Right atrium auricular region (tissue), 2 donors: Measurements from ENCODE around the gene ZNF563. TPM values are rescaled to one million over a fixed set of nuclear protein-coding genes. Genes with fewer than 3 reads are reported as not detected.
A peak's percentile ranks its signal among the peaks of the same experiment; 100 is the strongest.

Source experiments
- DNase-seq: peaks from one replicate; pipeline ENCODE4 v3.0.0-alpha.2; 2019; ENCODE audit warnings: low spot score
- H3K27ac ChIP-seq, 2 donors: fragments of 200-600 bp; sonication (generic); 1 replicate in 1 of 2; 2 replicates in 1 of 2; pipeline ENCODE4 v1.5.1; 2016 to 2019
- H3K27me3 ChIP-seq, 2 donors: fragments of 200-600 bp; sonication (generic); one replicate each; pipeline versions ENCODE4 v1.5.1 to v1.6.0; 2017 to 2019
- H3K36me3 ChIP-seq: fragments of 200-600 bp; sonication (generic); one replicate; pipeline ENCODE4 v1.5.1; 2016
- H3K4me1 ChIP-seq, 2 donors: fragments of 200-600 bp; sonication (generic); one replicate each; pipeline versions ENCODE4 v1.5.1 to v1.6.0; 2017 to 2019
- H3K4me3 ChIP-seq, 2 donors: fragments of 200-600 bp; sonication (generic); 1 replicate in 1 of 2; 2 replicates in 1 of 2; pipeline ENCODE4 v1.5.1; 2017 to 2019; ENCODE audit warnings: mild to moderate bottlenecking in 1 of 2, moderate library complexity in 1 of 2
- H3K9me3 ChIP-seq, 2 donors: fragments of 200-600 bp; sonication (generic); one replicate each; pipeline ENCODE4 v1.5.1; 2019
- CTCF ChIP-seq, 2 donors: fragments of 200-600 bp; sonication (generic); IDR thresholded peaks; one replicate each; pipeline ENCODE4 v1.5.1; 2019; ENCODE audit warnings: antibody characterized with exemption in 2 of 2
- total RNA-seq, 2 donors: library from RNA; depleted of rRNA; stranded (reverse); fragments of >200 nt; gene quantifications; one replicate each; pipeline ENCODE4 v1.1.0, GENCODE V29; 2016

Gene ZNF563
- total RNA-seq, 2 donors from 2014 or later, result 4.7 to 7.6 TPM

GRCh38 chr19:12287958-12288500, 45.4 kb downstream of the ZNF563 start:
- Histone ChIP-seq H3K27ac (peak overlapping the region in 1 of 2 donors; percentile 68), H3K4me1 (peaks cover 0 to 28% of the 10 kb centered on the region in 2 donors)

GRCh38 chr19:12284631-12285030, 48.8 kb downstream of the ZNF563 start:
- no peak overlapping the region for H3K27ac ChIP-seq
- no peak overlapping the region for H3K4me3 ChIP-seq
- H3K27me3 ChIP-seq, result no peaks in the 10 kb centered on the region
- peaks cover 0 to 8% of the 10 kb centered on the region in 2 donors for H3K4me1 ChIP-seq
- no peak for DNase-seq
- no peaks in the 10 kb centered on the region for H3K9me3 ChIP-seq
- peaks cover 4% of the 10 kb centered on the region for H3K36me3 ChIP-seq
- no peak for TF ChIP-seq CTCF (IDR thresholded peaks at IDR 0.05)

More at GRCh38 chr19:12287958-12288500, 45.4 kb downstream of the ZNF563 start:
- no peaks in the 10 kb centered on the region for H3K27me3 ChIP-seq
- no peak for TF ChIP-seq CTCF (IDR thresholded peaks at IDR 0.05)
- H3K36me3 ChIP-seq, result peaks cover 4% of the 10 kb centered on the region
- no peak overlapping the region for H3K4me3 ChIP-seq
- no peaks in the 10 kb centered on the region for H3K9me3 ChIP-seq
- no peak for DNase-seq

- TF ChIP-seq CTCF (IDR thresholded peaks at IDR 0.05), result no peak
- Histone ChIP-seq H3K36me3 (peaks cover 4% of the 10 kb centered on the region), H3K4me1 (peaks cover 0 to 5% of the 10 kb centered on the region in 2 donors), H3K27ac (no peak overlapping the region), H3K9me3 (no peaks in the 10 kb centered on the region), H3K4me3 (no peak overlapping the region), H3K27me3 (no peaks in the 10 kb centered on the region)
- DNase-seq, result no peak
Measured at GRCh38 chr19:12284226-12284625, 49.2 kb downstream of the ZNF563 start.

- no peak for DNase-seq
- Histone ChIP-seq H3K4me1 (no peaks in the 10 kb centered on the region), H3K9me3 (peaks cover 6 to 17% of the 10 kb centered on the region in 2 donors), H3K36me3 (peaks cover 21% of the 10 kb centered on the region), H3K27me3 (no peaks in the 10 kb centered on the region), H3K27ac (no peak overlapping the region), H3K4me3 (no peak overlapping the region)
- TF ChIP-seq CTCF (IDR thresholded peaks at IDR 0.05), result no peak
Measured at GRCh38 chr19:12278713-12279112, 54.7 kb downstream of the ZNF563 start.

- TF ChIP-seq CTCF (IDR thresholded peaks at IDR 0.05), result no peak
- H3K27ac ChIP-seq, result no peak overlapping the region
- no peaks in the 10 kb centered on the region for H3K27me3 ChIP-seq
- no peak overlapping the region for H3K4me3 ChIP-seq
- no peak for DNase-seq
- peaks cover 27 to 57% of the 10 kb centered on the region in 2 donors for H3K9me3 ChIP-seq
- peaks cover 64% of the 10 kb centered on the region for H3K36me3 ChIP-seq
- no peaks in the 10 kb centered on the region for H3K4me1 ChIP-seq
Measured at GRCh38 chr19:12272980-12273901, 60.2 kb downstream of the ZNF563 start.
